Stomach (tissue), 9 donors: Measurements from ENCODE around the gene PLA2G5. TPM values are rescaled to one million over a fixed set of nuclear protein-coding genes. Genes with fewer than 3 reads are reported as not detected.

Experiments
- DNase-seq, 2 donors: peaks; one replicate each; pipeline versions ENCODE4 v3.0.0 to v3.0.0-alpha.2; 2013 to 2019
- H3K27ac ChIP-seq, 5 donors: fragments of 200-600 bp in 4 of 5; sonication (generic) in 4 of 5; one replicate each; pipeline ENCODE4 v1.5.1; 2013 to 2019; ENCODE audit warnings: mild to moderate bottlenecking in 1 of 5, moderate library complexity in 1 of 5
- H3K27me3 ChIP-seq, 3 donors: fragments of 200-600 bp; sonication (generic); one replicate each; pipeline ENCODE4 v1.5.1; 2017 to 2019; ENCODE audit warnings: mixed run types in 1 of 3
- H3K36me3 ChIP-seq, 4 donors: fragments of 200-600 bp; sonication (generic); 1 replicate in 3 of 4; 2 replicates in 1 of 4; pipeline ENCODE4 v1.5.1; 2016 to 2019
- H3K4me1 ChIP-seq, 4 donors: fragments of 200-600 bp; sonication (generic); one replicate each; pipeline ENCODE4 v1.5.1; 2016 to 2019
- H3K4me3 ChIP-seq, 4 donors: fragments of 200-600 bp; sonication (generic) in 3 of 4; one replicate each; pipeline ENCODE4 v1.5.1; 2016 to 2019; ENCODE audit warnings: mild to moderate bottlenecking in 1 of 4
- H3K9me3 ChIP-seq, 4 donors: fragments of 200-600 bp; sonication (generic); one replicate each; pipeline ENCODE4 v1.5.1; 2016 to 2019
- EP300 ChIP-seq: sonication (generic); formaldehyde crosslinking; IDR thresholded peaks from one replicate; pipeline ENCODE4 v1.6.1; 2017; ENCODE audit warnings: antibody characterized with exemption
- POLR2A ChIP-seq, 4 donors: fragments of 450-650 bp; IDR thresholded peaks; one replicate each; pipeline ENCODE4 v1.6.1; 2016; ENCODE audit warnings: antibody characterized with exemption in 4 of 4, control low read depth in 2 of 4, mild to moderate bottlenecking in 1 of 4, moderate library complexity in 1 of 4
- POLR2AphosphoS5 ChIP-seq, 3 donors: sonication (generic); formaldehyde crosslinking; IDR thresholded peaks; one replicate each; pipeline ENCODE4 v1.6.1; 2016; ENCODE audit warnings: antibody characterized with exemption in 3 of 3
- WGBS, 5 donors: extraction: QIAGEN DNeasy Blood & Tissue Kit in 3 of 5; methylation state at CpG; one replicate each; pipeline versions ENCODE4 v1.1.5 to v1.1.7; 2013 to 2018; 5-methylcytosine and 5-hydroxymethylcytosine counted together
- intact Hi-C: fragments of 100-400 bp; cut with DNase I; formaldehyde crosslinking; loops from one replicate; pipeline ENCODE4 v1.15.1; 2023; ENCODE audit warnings: low total_unique reads
- polyA plus RNA-seq, 3 donors: library from polyadenylated mRNA; stranded (reverse); fragments of 200-250 nt; gene quantifications; one replicate each; pipeline ENCODE4 v1.2.3, GENCODE V29; 2013
- total RNA-seq, 5 donors: library from RNA; depleted of rRNA; stranded (reverse); fragments of >200 nt; gene quantifications; one replicate each; pipeline versions ENCODE4 v1.1.0 to v1.2.3, GENCODE V29; 2014 to 2016
- TF ChIP-seq, protein P1 (sequence below), 7 experiments: fragments of 450-650 bp in 4 of 7; fragments of 200-600 bp in 3 of 7; sonication (generic) in 3 of 7; IDR thresholded peaks; one replicate each; pipeline ENCODE4 v1.5.1; 2016 to 2019; ENCODE audit warnings: antibody characterized with exemption in 7 of 7, control low read depth in 2 of 7, mild to moderate bottlenecking in 1 of 7
- donor health status: healthy with polysubstance abuse.
- donor health status: Bipolar disorder and iron deficiency.
- donor health status: healthy.

Gene PLA2G5
- total and polyA plus RNA-seq, 8 donors = 0.92 to 9.4 (median 4.7) TPM; not detected in 2

DNA sequence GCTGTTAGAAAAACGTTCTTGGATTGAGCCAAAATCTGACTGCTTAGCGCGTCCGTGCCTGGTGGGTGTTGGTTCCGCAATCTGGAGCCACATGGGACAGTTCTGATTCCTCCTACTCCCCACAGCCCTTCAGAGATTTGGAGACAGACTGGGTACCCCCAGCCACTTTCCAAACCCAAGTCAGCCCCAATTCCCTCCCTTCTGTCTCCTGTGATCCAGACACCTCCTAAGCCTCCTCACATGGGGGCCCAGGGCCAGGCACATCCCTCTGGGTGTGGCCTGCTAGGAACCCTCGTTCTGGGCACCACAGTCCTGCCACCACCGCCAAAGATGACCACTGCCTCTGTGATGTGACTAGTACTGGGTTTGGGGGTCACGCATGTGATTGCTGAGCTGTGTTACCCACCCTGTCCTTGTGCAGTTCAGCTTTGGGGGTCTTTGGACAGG lies 4.8 kb downstream of the PLA2G5 start:
- Histone ChIP-seq H3K27me3 (peaks cover 0 to 10% (median 0%) of the 10 kb centered on the region in 3 donors), H3K4me3 (no peak overlapping the region), H3K36me3 (no peaks in the 10 kb centered on the region), H3K4me1 (peaks cover 0 to 5% (median under 1%) of the 10 kb centered on the region in 4 donors), H3K9me3 (no peaks in the 10 kb centered on the region), H3K27ac (peak overlapping the region in 1 of 5 donors; percentile 1)
- no peak for DNase-seq
- 71 to 84% (median 78%) methylated on average over 8 of the region's 8 CpGs for WGBS, 5 donors
- TF ChIP-seq POLR2AphosphoS5 (IDR thresholded peaks at IDR 0.05) = no peak
- no peak for TF ChIP-seq EP300
- no peak for TF ChIP-seq POLR2A (IDR thresholded peaks at IDR 0.05)
- TF ChIP-seq, protein P1, sequence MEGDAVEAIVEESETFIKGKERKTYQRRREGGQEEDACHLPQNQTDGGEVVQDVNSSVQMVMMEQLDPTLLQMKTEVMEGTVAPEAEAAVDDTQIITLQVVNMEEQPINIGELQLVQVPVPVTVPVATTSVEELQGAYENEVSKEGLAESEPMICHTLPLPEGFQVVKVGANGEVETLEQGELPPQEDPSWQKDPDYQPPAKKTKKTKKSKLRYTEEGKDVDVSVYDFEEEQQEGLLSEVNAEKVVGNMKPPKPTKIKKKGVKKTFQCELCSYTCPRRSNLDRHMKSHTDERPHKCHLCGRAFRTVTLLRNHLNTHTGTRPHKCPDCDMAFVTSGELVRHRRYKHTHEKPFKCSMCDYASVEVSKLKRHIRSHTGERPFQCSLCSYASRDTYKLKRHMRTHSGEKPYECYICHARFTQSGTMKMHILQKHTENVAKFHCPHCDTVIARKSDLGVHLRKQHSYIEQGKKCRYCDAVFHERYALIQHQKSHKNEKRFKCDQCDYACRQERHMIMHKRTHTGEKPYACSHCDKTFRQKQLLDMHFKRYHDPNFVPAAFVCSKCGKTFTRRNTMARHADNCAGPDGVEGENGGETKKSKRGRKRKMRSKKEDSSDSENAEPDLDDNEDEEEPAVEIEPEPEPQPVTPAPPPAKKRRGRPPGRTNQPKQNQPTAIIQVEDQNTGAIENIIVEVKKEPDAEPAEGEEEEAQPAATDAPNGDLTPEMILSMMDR (IDR thresholded peaks at IDR 0.05) = no peak
- intact Hi-C loops = no loop called here

DNA sequence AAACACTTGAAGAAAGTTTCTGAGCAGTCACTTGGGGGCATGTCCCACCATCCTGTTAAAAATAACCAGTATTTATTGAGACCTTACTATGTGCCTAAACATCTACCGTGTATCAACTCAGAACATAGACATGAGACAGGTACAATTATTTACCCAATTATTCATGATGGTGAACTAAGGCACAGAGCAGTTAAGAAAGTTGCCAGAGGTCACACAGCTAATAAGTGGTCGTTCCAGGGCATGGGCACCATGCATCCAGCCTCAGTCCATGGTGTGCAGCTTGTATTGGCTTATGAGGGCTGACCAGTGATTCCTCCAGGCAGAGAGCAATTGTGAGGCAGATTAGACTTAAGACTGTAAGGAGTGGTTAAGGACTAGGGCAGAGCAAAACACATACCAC lies 5.4 kb downstream of the PLA2G5 start:
- Histone ChIP-seq H3K4me3 (no peak overlapping the region), H3K4me1 (peaks cover 0 to 4% (median 0%) of the 10 kb centered on the region in 4 donors), H3K9me3 (no peaks in the 10 kb centered on the region), H3K27ac (no peak overlapping the region), H3K27me3 (peaks cover 0 to 10% (median 0%) of the 10 kb centered on the region in 3 donors), H3K36me3 (no peaks in the 10 kb centered on the region)
- TF ChIP-seq, protein P1 (IDR thresholded peaks at IDR 0.05) = no peak
- no peak for TF ChIP-seq EP300
- TF ChIP-seq POLR2A (IDR thresholded peaks at IDR 0.05) = no peak
- 76 to 82% (median 82%) methylated on average over 2 of the region's 2 CpGs for WGBS, 5 donors
- intact Hi-C loops = no loop called here
- DNase-seq = no peak

- TF ChIP-seq EP300 (no peak), POLR2AphosphoS5 (IDR thresholded peaks at IDR 0.05) (no peak), POLR2A (IDR thresholded peaks at IDR 0.05) (no peak)
- TF ChIP-seq, protein P1 (IDR thresholded peaks at IDR 0.05) = no peak
- no peak overlapping the region for H3K4me3 ChIP-seq
- H3K27ac ChIP-seq = no peak overlapping the region
- H3K4me1 ChIP-seq = peaks cover 0 to 13% (median 1%) of the 10 kb centered on the region in 4 donors
- H3K27me3 ChIP-seq = peaks cover 0 to 10% (median 0%) of the 10 kb centered on the region in 3 donors
- H3K36me3 ChIP-seq = no peaks in the 10 kb centered on the region
- H3K9me3 ChIP-seq = no peaks in the 10 kb centered on the region
- no peak for DNase-seq
- intact Hi-C loops = no loop called here
- 55 to 74% (median 64%) methylated on average over 5 of the region's 5 CpGs for WGBS, 5 donors
Measured at GRCh38 chr1:20076223-20076622, 6.2 kb downstream of the PLA2G5 start.

GRCh38 chr1:20076710-20077461 lies 6.9 kb downstream of the PLA2G5 start:
- no peak for TF ChIP-seq EP300
- TF ChIP-seq POLR2A (IDR thresholded peaks at IDR 0.05) = no peak
- TF ChIP-seq POLR2AphosphoS5 (IDR thresholded peaks at IDR 0.05) = no peak
- TF ChIP-seq, protein P1 (IDR thresholded peaks at IDR 0.05) = no peak
- H3K27ac ChIP-seq = no peak overlapping the region

More at GRCh38 chr1:20076710-20077461, 6.9 kb downstream of the PLA2G5 start:
- H3K4me1 ChIP-seq = peaks cover 0 to 15% (median 2%) of the 10 kb centered on the region in 4 donors
- DNase-seq = no peak
- no peaks in the 10 kb centered on the region for H3K9me3 ChIP-seq
- H3K27me3 ChIP-seq = peaks cover 0 to 10% (median 0%) of the 10 kb centered on the region in 3 donors
- WGBS, 5 donors = 69 to 84% (median 73%) methylated on average over 5 of the region's 5 CpGs
- intact Hi-C loops = no loop called here
- H3K36me3 ChIP-seq = no peaks in the 10 kb centered on the region
- H3K4me3 ChIP-seq = no peak overlapping the region
